Measurements from ENCODE around the gene STXBP1.

STXBP1 gene

DNA sequence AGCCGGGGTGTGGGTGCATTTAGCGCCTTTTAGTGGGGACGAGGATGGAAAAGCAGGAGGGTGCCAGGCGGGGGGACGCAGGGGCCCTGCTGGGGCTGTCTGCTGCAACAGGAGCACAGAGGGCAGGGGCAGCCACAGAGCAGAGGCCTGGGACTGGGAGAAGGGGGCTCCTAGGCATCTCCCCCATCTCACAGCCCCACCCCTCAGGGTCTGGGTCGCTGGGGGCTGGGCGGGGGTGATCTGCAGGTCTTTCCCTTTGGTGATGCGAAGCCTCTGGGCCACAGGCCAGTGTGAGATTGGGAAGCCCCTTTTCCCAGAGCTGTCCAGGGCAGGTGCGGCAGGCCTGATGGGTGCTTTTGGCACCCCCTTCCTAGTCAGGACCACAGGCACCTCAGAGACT, 118.2 kb downstream of the STXBP1 start:
- DNase-seq (ENCODE audit: insufficient read length, low spot score) (no peak), FAIRE-seq (no peak)

DNA sequence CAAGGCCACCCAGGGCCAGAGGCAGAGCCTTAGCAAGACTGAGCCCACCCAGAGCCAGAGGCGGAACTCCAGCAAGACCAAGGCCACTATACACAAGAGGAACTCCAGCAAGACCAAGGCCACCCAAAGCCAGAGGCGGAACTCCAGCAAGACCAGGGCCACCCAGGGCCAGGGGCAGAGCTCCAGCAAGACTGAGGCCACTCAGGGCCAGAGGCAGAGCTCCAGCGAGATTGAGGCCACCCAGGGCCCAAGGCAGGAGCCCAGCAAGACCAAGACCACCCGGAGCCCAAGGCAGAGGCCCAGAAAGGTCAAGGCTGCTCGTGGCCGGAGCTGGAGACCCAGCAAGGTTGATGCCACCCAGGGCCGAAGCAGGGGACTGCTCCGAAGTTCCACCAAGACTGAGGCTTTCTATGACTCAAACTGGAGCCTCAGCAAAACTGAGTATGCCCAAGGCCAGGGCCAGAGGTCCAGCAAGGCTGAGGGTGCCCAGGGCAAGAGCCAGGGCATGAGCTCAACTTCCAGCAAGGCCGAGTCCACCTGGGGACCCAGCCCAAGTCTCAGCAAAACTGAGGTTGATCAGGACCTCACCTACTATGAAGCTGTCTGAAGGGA, 118.8 kb downstream of the STXBP1 start:
- DNase-seq (ENCODE audit: insufficient read length, low spot score) (no peak), FAIRE-seq (no peak)

DNA sequence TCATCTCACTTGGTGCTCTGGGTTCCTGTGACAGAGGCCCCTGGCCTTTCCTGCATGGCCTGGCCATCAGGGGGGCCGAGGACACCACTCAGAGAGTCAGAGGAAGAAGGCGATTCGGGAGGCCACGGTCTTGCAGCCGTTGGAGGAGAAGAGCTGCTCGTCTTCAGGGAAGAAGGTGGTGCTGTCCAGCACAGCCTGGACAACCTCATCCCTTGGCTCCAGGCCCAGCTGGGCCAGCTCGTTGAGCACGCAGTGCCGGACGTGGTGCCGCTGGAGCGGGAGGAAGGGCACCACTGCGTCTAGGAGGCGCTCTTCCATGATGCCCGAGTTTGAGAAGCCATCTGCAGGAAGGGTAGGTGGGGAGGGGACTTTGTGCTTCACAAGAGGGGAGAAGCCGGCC, 119.9 kb downstream of the STXBP1 start:
- no peak for FAIRE-seq
- no peak for DNase-seq (ENCODE audit: insufficient read length, low spot score)

DNA sequence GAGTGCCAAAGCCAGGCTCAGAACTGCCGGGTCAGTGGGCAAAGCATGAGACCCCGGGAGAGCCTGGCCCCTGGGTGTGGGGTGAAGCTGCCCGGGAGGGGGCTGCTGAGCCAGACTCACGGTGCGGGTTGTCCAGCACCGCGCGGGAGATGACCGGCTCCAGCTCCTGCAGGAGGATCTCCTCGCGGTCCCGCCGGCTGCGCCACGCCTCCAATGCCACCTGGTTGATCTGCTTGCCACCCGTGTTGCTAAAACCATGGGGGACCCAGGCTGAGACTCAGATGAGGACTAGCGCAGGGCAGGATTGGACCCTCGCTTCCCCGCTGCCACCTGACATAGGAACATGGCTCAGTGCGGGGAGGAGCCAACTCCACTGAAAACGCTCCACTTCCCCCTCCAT, 120.4 kb downstream of the STXBP1 start:
- FAIRE-seq = no peak
- no peak for DNase-seq (ENCODE audit: insufficient read length, low spot score)

DNA sequence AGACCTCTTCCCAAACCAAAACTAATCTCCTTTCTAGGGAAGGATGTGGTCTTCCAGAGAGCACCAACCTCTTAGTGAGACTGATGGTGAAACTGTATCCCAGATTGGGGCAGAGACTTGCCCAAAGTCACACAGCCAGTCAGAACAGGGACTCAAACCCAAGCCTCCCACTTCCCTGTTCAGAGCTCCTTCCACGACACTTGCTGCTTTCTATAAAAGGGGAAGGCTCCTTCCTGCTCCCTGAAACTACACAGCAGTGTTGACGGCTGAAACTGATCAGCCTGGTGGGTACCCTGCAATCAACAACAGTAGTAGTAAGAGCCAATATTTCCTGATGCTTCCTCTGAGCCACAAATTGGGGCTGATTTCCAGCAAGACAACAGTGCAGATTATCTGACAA, 121.5 kb downstream of the STXBP1 start:
- no peak for FAIRE-seq
- DNase-seq (ENCODE audit: insufficient read length, low spot score) = no peak

DNA sequence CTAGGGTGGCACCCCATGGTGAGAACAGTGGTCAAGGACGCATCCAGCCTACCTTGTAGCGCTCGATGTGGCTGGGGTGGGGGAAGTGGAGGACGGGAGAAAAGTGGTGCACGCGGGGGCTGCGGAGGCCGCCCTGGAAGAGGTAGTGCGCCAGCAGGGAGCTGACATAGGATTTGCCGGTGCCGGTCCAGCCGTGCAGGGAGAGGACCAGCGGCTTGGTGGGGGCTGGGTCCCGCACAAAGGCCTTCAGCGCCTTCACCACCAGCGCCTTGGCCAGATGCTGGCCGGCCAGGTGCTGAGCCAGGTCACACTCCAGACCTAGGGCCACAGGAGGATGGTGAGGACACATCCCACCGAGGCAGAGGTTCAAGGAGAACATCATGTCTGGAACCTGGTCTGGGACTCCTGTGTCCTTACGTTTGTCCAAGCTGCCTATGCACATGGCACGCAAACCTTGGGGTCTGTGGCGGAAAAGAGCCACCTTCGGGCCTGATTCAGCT, 122.2 kb downstream of the STXBP1 start:
- FAIRE-seq (no peak), DNase-seq (ENCODE audit: insufficient read length, low spot score) (no peak)

DNA sequence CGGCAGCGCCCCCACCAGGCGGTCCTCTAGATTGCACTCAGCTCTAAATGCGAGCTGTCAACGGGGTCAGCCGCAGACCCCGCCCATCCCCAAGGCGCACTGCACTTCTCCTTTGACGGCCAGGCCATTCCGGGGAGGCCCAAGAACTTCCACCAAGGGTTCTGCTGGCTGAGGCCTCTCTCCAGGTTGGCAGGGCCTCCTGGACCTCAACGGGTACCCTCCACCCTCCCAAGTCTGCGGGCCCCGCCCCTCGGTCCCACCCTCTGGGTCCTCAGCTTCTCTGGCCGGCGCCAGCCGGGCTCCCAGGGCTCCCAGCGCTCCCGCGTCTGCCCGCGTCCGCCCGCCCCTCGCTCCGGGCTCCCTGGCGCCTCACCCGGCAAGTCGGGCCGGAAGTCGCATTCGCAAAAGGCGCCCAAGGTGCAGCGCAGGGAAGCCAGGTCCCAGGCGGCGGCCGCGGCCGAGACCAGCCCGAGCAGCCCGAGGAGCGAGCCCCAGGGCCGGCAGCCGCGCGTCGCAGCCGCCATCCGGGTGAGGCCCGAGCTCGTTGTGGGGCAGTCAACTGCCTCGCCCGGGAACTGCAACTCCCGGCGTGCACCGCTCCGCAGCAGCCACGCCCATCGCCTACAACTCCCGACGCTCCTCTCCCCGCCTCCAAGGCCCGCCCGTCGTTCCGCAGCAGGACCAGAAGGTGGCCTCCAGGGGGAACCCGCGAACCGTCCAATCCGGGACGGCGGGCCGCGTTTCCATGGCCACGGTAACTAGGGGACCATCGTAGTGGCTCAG, 122.9 kb downstream of the STXBP1 start, which contains the start of gene TOR2A:
TOR2A (minus strand) TSS at position 548 of the 783 bp plus-strand sequence; CDS start at position 524, 24 bp downstream.
- FAIRE-seq (peak; percentile 99), DNase-seq (ENCODE audit: insufficient read length, low spot score) (peak; percentile 99)

DNA sequence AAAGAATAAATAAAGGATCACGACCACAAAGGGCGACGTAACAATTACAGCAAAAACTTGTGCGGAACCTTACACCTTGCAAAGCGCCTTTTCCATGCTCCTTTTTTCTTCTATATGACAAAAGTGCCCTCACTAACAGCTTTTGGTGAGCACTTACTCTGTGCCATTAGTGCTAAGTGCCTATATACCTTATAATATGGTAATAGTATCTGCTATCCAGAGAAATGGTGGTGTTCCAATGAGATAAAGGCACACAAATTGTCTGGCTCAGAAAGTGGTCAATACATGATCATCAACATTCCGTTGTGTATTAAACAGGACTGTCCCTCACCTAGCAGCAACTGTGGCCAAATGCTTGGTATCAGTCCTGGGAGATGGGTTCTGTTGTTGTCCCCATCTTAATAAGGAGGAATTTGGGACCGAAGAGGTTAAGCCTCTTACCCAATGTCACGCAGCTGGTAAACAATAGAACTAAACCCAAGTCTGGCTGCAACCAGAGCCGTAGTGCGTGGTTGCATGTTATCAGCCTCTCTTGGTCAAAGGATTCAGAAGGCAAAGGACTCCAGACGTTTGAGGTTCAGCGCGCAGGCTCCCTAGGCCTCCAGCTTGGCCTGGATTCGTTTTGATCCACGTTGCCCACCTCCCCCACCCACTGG, 123.6 kb downstream of the STXBP1 start:
- DNase-seq (ENCODE audit: insufficient read length, low spot score) (no peak), FAIRE-seq (no peak)

DNA sequence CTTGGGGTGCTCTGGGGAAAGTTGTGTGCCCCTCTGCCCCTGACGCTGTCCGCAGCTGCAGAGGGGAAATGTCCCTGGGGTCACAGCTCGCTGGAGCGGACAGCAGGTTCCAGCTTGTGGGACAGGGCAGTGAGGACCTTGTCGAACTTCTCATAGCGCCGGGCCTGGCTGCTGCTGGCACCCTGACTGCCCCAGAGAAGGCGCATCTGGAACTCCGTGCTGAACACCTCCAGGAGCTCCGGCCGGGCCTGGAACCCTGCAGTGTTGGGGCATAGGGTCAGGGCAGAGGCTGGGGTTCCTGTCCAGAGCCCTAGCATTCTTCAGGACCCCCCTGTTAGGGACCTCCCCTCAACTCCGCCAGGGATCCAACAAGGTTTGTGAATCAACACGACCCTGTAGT, 126.6 kb downstream of the STXBP1 start:
- no peak for FAIRE-seq

DNA sequence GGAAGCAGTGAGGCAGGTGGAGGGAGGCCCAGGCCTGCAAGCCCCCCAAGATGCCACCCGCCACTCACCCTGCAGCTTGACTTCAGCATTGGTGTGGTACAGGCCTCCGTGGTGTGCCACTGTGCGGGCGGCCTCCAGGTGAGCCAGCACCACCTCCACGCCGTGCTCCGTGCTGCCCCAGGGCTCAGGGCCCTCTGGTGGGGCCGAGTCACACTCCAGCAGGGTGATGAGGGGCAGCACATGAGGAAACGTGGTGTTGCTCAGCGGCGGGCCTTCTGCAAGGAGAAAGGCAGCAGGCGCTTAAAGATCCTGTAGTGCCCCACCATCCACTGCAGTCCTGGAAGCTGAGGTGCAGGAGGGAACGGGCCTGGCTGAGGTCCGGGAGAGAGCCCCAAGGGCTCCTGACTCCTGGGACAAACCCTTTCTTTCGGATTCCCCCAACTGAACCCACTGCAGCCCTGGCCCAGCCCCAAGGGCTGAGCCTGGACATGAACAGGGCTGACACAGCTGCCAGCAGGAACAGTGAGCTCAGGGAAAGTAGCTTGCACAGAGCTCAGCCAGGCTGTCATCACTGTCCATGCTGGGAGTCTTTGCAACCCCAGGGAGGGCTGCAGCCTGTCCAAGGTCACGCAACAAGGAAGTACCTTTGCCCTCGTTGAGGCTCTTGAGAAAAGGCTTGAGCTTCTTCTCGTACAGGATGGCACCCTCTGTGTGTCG, 127.7 kb downstream of the STXBP1 start:
- FAIRE-seq (no peak), DNase-seq (ENCODE audit: insufficient read length, low spot score) (no peak)

More for the DNA sequence above, 126.6 kb downstream of the STXBP1 start:
- DNase-seq (ENCODE audit: insufficient read length, low spot score) = no peak

DNA sequence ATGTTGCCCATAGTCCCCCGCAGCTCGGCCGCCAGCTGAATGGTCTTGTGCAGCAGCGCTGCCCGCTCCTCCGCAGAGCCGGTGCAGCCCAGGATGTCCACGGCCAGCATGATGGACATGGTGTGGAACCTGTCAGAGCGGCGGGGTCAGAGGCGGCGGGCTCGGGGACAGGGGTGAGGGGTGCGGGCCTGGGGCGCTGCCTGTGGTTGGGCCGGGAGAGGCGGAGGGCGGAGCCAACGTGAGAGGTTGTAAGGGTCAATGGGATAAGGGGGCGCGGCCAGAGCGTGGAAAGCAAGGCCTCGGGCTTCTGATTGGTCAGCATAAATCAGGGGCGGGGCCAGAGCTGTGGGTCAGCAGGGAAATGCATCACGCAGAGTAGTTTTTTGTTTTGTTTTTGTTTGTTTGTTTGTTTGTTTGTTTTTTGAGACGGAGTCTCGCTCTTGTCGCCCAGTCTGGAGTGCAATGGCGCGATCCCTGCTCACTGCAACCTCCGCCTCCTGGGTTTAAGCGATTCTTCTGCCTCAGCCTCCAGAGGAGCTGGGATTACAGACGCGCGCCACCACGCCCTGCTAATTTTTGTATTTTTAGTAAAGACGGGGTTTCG, 129.9 kb downstream of the STXBP1 start:
- FAIRE-seq = no peak
- no peak for DNase-seq (ENCODE audit: insufficient read length, low spot score)
